BJ (cell line): ENCODE data around the gene PRKD3. TPM values are rescaled to one million over a fixed set of nuclear protein-coding genes. Genes with fewer than 3 reads are reported as not detected.

Source experiments
- CTCF ChIA-PET: fragments of 350-600 bp; formaldehyde crosslinking; extraction: SDS; loops from one replicate; lab custom pipeline; 2021; ENCODE audit warnings: antibody characterized with exemption, inconsistent platforms; lab: Yijun Ruan, JAX
- POLR2A ChIA-PET: fragments of 300-600 bp; sonication (Branson Sonifier 250); formaldehyde crosslinking; extraction: SDS; loops from one replicate; lab custom pipeline; 2021; ENCODE audit warnings: antibody characterized with exemption; lab: Charles Lee
- DNase-seq: peaks from one replicate; pipeline ENCODE4 v3.0.0-alpha.2; 2011; ENCODE audit warnings: low read depth
- H3K27me3 ChIP-seq: 2 replicates; pipeline ENCODE4 v1.6.0; 2011; ENCODE audit warnings: low read length; ENCODE audit not compliant: control insufficient read depth, insufficient read depth
- H3K36me3 ChIP-seq: 2 replicates; pipeline ENCODE4 v1.5.1; 2011; ENCODE audit warnings: low read length; ENCODE audit not compliant: control insufficient read depth, insufficient read depth
- H3K4me3 ChIP-seq: 2 replicates; pipeline ENCODE4 v1.5.1; 2011; ENCODE audit warnings: low read depth, mild to moderate bottlenecking, control low read depth, low read length
- polyA plus RNA-seq: library from polyadenylated mRNA; depleted of rRNA; stranded (reverse); fragments of >200 nt; gene quantifications from 2 replicates; pipeline ENCODE4 v1.2.3, GENCODE V29; 2011
- TF ChIP-seq, protein P1 (sequence below): IDR thresholded peaks from 2 replicates; pipeline ENCODE4 v1.5.1; 2011; ENCODE audit warnings: low read depth, mild to moderate bottlenecking, control low read depth, inconsistent platforms, low read length, moderate library complexity; ENCODE audit not compliant: insufficient read depth

PRKD3 gene
- polyA plus RNA-seq, 1 experiment = 12.7 TPM

DNA sequence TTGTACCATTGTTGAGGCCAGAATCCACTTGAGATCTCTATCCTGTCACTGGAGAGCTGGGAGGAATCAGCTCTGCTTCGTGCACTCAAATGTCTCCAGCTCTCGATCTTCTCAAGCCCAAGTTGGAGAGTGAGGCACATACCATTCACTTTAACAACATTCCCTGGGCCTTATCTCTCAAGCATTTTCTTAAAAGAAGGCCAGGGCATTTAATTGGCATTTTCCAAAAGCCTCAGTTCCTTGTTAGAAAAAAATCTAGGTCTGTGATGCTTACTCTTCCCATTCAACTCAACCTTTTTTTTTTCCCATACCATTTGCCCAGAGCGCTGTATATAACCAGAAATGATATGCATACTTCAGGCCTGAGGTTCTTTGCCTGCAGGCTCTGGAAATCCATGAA lies 29.9 kb upstream of the PRKD3 start:
- no peak for DNase-seq
- ChIA-PET POLR2A (no interaction called here), CTCF (no interaction called here)
- Histone ChIP-seq H3K36me3 (no peaks in the 10 kb centered on the region), H3K4me3 (no peak overlapping the region), H3K27me3 (no peaks in the 10 kb centered on the region)
- TF ChIP-seq, protein P1, sequence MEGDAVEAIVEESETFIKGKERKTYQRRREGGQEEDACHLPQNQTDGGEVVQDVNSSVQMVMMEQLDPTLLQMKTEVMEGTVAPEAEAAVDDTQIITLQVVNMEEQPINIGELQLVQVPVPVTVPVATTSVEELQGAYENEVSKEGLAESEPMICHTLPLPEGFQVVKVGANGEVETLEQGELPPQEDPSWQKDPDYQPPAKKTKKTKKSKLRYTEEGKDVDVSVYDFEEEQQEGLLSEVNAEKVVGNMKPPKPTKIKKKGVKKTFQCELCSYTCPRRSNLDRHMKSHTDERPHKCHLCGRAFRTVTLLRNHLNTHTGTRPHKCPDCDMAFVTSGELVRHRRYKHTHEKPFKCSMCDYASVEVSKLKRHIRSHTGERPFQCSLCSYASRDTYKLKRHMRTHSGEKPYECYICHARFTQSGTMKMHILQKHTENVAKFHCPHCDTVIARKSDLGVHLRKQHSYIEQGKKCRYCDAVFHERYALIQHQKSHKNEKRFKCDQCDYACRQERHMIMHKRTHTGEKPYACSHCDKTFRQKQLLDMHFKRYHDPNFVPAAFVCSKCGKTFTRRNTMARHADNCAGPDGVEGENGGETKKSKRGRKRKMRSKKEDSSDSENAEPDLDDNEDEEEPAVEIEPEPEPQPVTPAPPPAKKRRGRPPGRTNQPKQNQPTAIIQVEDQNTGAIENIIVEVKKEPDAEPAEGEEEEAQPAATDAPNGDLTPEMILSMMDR = no peak

DNA sequence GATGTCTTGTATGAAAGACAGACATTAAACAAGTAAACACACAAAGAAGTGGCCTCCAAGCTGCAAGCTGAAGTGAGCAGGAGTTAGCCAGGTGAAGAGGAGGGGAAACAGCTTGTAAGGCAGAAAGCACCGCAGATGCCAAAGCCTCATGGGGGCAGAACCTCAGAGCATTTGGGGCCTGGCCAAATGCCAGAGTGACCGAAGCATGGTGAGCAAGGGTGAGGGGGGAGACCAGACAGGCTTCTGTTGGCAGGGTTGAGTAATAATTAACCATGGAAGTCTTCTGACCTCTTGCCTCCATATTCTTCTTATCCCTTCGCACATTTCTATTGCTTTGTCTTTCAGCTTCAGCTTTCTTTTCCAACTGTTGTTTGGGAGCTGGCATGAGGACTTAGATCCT lies 25.4 kb upstream of the PRKD3 start:
- TF ChIP-seq, protein P1 = no peak
- H3K36me3 ChIP-seq = no peaks in the 10 kb centered on the region
- no peak overlapping the region for H3K4me3 ChIP-seq
- ChIA-PET CTCF (interaction anchor here (1.1 to 1.4 kb wide), 2 partner anchors 14 to 527 kb away, joined by 3 to 4 read pairs; no protein-coding TSS in a partner anchor), POLR2A (no interaction called here)
- no peak for DNase-seq
- no peaks in the 10 kb centered on the region for H3K27me3 ChIP-seq

DNA sequence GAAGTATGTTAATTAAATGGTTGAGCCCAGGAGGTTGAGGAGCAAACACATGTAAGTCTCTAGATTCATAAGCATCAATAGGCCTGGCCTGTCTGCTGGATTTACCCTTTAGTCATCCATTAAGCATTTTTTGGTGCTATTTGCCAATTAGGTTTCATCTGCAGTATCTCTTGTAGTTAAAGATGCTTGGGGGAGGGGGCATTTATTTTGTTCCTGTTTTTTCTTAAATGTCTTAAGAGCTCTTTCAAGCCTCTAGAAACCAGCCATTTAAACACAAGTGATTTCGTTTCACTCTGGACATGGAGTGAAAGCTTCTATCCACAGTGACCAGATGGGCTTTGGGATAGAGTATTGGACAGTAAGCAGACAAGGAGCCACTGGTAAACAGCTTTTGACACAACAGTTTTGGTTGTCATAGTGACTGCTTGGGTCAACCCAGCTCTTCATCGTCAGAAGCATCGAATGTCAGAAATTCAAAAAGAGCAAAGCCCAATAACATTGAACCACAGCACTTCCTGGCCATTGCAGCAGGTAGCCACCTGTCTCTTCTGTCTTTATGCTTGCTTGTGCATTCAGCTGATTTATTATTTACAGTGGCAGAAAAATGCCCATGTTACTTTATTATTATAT lies 24.7 kb upstream of the PRKD3 start:
- no peak for DNase-seq
- no peak overlapping the region for H3K4me3 ChIP-seq
- POLR2A ChIA-PET = no interaction called here
- CTCF ChIA-PET = interaction anchor here (1.1 to 1.4 kb wide), 2 partner anchors 13 to 528 kb away, joined by 3 to 4 read pairs; no protein-coding TSS in a partner anchor
- H3K36me3 ChIP-seq = no peaks in the 10 kb centered on the region
- H3K27me3 ChIP-seq = no peaks in the 10 kb centered on the region
- TF ChIP-seq, protein P1 = no peak

DNA sequence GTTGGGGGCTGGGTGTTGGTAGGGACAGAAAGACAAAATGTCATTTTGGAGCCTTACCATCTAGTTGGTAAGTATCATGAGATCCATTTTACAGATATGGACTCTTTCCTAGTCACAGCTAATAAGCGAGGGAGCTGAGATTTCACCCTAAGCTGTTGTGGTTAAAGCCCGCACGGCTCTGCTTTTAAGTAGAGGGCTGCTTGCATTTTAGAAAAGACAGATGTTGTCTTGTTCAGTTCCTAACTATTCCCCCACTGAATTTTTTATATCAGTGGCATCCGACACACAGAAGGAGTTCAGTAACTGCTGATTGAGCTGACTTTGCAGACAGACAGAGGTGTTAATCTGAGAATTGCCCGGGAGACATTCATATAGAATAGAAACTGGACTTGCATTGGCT lies 23.5 kb upstream of the PRKD3 start:
- TF ChIP-seq, protein P1 = no peak
- Histone ChIP-seq H3K36me3 (no peaks in the 10 kb centered on the region), H3K27me3 (no peaks in the 10 kb centered on the region), H3K4me3 (no peak overlapping the region)
- CTCF ChIA-PET = no interaction called here
- POLR2A ChIA-PET = no interaction called here
- DNase-seq = no peak

DNA sequence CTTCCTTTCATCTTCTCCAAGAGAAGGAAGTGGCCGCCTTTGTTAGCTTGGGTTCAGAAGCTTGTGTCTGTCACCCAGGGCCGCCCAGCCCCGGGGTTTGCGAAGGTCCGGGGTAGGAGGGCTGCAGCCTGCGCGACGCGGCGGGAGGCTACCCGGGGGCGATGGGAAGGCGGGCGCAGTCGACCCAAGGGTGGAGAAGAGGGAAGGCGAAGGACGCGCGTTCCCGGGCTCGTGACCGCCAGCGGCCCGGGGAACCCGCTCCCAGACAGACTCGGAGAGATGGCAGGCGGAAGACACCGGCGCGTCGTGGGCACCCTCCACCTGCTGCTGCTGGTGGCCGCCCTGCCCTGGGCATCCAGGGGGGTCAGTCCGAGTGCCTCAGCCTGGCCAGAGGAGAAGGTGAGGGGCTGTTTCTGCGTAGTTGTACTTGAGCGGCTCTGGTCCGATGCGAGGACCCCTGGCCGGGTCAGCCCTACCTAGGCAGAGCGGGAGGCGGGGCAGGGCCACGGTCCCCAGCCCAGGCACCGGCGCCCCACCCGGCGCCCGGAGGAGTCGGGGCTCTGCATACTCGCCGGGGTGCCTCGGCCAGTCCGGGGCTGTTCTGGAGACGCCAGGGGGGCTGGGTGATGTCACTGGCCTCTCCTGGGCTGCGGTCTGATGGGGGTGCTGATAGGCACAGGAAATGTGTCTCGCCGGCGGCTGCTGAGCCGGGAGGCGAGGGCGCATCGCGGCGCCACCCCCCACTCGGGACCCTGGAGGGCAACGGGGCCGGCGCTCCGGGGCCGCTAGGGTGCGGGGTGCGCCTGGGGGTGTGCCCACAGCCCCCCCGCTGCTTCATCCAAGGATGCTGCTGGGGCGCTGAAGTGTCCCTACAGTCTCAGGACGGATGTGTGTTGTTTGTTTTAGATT lies 20.1 kb upstream of the PRKD3 start, which contains the start of gene QPCT:
Gene QPCT, plus strand, starts transcription at position 178 of the 909 bp plus-strand sequence. Its CDS starts 102 bp downstream, at position 280.
- POLR2A ChIA-PET = no interaction called here
- CTCF ChIA-PET = interaction anchor here (1.9 kb wide), 1 partner anchor 533 kb away, joined by 5 read pairs; no protein-coding TSS in a partner anchor
- peak within 1 kb of the TSS; percentile 56 for H3K4me3 ChIP-seq

More for the DNA sequence above, 20.1 kb upstream of the PRKD3 start, which contains the start of gene QPCT:
- TF ChIP-seq, protein P1 = no peak
- DNase-seq = no peak
- H3K27me3 ChIP-seq = no peaks in the 10 kb centered on the region
- H3K36me3 ChIP-seq = no peaks in the 10 kb centered on the region
